Keratinocyte (primary cell): ENCODE data around the gene ZFYVE28. TPM values are rescaled to one million over a fixed set of nuclear protein-coding genes. Genes with fewer than 3 reads are reported as not detected.

Experiments
- DNase-seq: peaks from one replicate; pipeline ENCODE4 v3.0.0-alpha.2; 2011; ENCODE audit warnings: low read depth, missing footprints, low spot score
- FAIRE-seq: peaks from 2 replicates; lab custom pipeline; 2011; peaks lifted over from hg19 to GRCh38; lab: Jason Lieb, UNC
- H2AFZ ChIP-seq: 2 replicates; pipeline ENCODE4 v1.6.0; 2012; ENCODE audit warnings: low read length, control low read depth, inconsistent platforms; ENCODE audit not compliant: control insufficient read depth
- H3K27ac ChIP-seq: 2 replicates; pipeline ENCODE4 v1.5.1; 2011; ENCODE audit warnings: low read length; ENCODE audit not compliant: control insufficient read depth, insufficient read depth
- H3K27me3 ChIP-seq: 3 replicates; pipeline ENCODE4 v1.6.0; 2011; ENCODE audit warnings: low read length; ENCODE audit not compliant: control insufficient read depth, insufficient read depth; ENCODE audit errors: extremely low read depth
- H3K36me3 ChIP-seq, 2 experiments: 2 replicates in 1 of 2; 3 replicates in 1 of 2; pipeline ENCODE4 v1.5.1; 2011; ENCODE audit warnings: low read length in 2 of 2, mild to moderate bottlenecking in 1 of 2; ENCODE audit not compliant: control insufficient read depth in 2 of 2, insufficient read depth in 2 of 2; ENCODE audit errors: extremely low read depth in 1 of 2
- H3K4me1 ChIP-seq: 3 replicates; pipeline ENCODE4 v1.5.1; 2011; ENCODE audit warnings: low read length; ENCODE audit not compliant: control insufficient read depth, insufficient read depth; ENCODE audit errors: extremely low read depth
- H3K4me2 ChIP-seq: 3 replicates; pipeline ENCODE4 v1.6.0; 2011; ENCODE audit warnings: low read depth, low read length; ENCODE audit not compliant: control insufficient read depth, insufficient read depth; ENCODE audit errors: extremely low read depth
- H3K4me3 ChIP-seq, 3 experiments: fragments of 200-600 bp in 1 of 3; sonication (generic) in 1 of 3; 2 replicates in 2 of 3; 3 replicates in 1 of 3; pipeline ENCODE4 v1.5.1; 2011 to 2016; ENCODE audit warnings: low read length in 3 of 3, mild to moderate bottlenecking in 3 of 3, control low read depth in 2 of 3, inconsistent platforms in 1 of 3, low read depth in 1 of 3, mixed read lengths in 1 of 3, mixed run types in 1 of 3, moderate library complexity in 1 of 3; ENCODE audit not compliant: control insufficient read depth in 2 of 3, insufficient read depth in 2 of 3; ENCODE audit errors: extremely low read depth in 1 of 3
- H3K79me2 ChIP-seq: 2 replicates; pipeline ENCODE4 v1.6.0; 2012; ENCODE audit warnings: low read length; ENCODE audit not compliant: control insufficient read depth, insufficient read depth
- H3K9ac ChIP-seq: 3 replicates; pipeline ENCODE4 v1.6.0; 2011; ENCODE audit warnings: low read length; ENCODE audit not compliant: control insufficient read depth, insufficient read depth; ENCODE audit errors: extremely low read depth
- H3K9me1 ChIP-seq: 3 replicates; pipeline ENCODE4 v1.6.0; 2011; ENCODE audit warnings: low read length; ENCODE audit not compliant: control insufficient read depth, insufficient read depth; ENCODE audit errors: extremely low read depth
- H3K9me3 ChIP-seq: 2 replicates; pipeline ENCODE4 v1.5.1; 2012; ENCODE audit warnings: low read depth, low read length; ENCODE audit not compliant: control insufficient read depth
- H4K20me1 ChIP-seq: 3 replicates; pipeline ENCODE4 v1.6.0; 2011; ENCODE audit warnings: low read length; ENCODE audit not compliant: control insufficient read depth, insufficient read depth; ENCODE audit errors: extremely low read depth
- CTCF ChIP-seq, 3 experiments: IDR thresholded peaks in 1 of 3; conservative IDR thresholded peaks in 1 of 3; optimal IDR thresholded peaks in 1 of 3; 2 replicates in 2 of 3; 3 replicates in 1 of 3; pipeline versions ENCODE3 to v1.5.1; 2011; ENCODE audit warnings: low read length in 3 of 3, mild to moderate bottlenecking in 3 of 3, moderate library complexity in 2 of 3, control low read depth in 1 of 3, inconsistent platforms in 1 of 3; ENCODE audit not compliant: insufficient read depth in 2 of 3; ENCODE audit errors: extremely low read depth in 1 of 3
- EZH2 ChIP-seq: IDR thresholded peaks from one replicate; pipeline ENCODE4 v1.6.1; 2012; ENCODE audit warnings: inconsistent platforms, mild to moderate bottlenecking, low read length, moderate library complexity
- dilution Hi-C: fragments of 300-500 bp; cut with MboI; formaldehyde crosslinking; loops from one replicate; pipeline ENCODE4 v1.7.0; 2020; ENCODE audit warnings: low sequenced_read_pairs; ENCODE audit not compliant: extremely low pct_ligation_motif_present
- polyA plus RNA-seq, 5 experiments: library from polyadenylated mRNA; depleted of rRNA in 3 of 5; stranded (reverse) in 3 of 5; stranded (forward) in 1 of 5; unstranded in 1 of 5; fragments of >200 nt; gene quantifications; 1 replicate in 1 of 5; 2 replicates in 3 of 5; 3 replicates in 1 of 5; pipeline versions ENCODE4 v1.2.1 to v1.2.3, GENCODE V29; 2011 to 2012; ENCODE audit warnings: missing spikeins in 2 of 5, low read depth in 1 of 5, low replicate concordance in 1 of 5

Gene ZFYVE28
- polyA plus RNA-seq, 1 donor (not counting 4 experiments of a cell fraction or from before 2014, with no cell fraction given): 0.33 TPM

- H3K4me3 ChIP-seq: no peak overlapping the region
- H3K9ac ChIP-seq: no peak overlapping the region
- H3K4me2 ChIP-seq: no peak overlapping the region
- H3K9me3 ChIP-seq: no peaks in the 10 kb centered on the region
- no peak overlapping the region for H2AFZ ChIP-seq
- dilution Hi-C loops: no loop called here
- no peak overlapping the region for H3K27ac ChIP-seq
- no peaks in the 10 kb centered on the region for H3K9me1 ChIP-seq
- no peak for DNase-seq
- no peaks in the 10 kb centered on the region for H4K20me1 ChIP-seq
- TF ChIP-seq CTCF (optimal IDR thresholded peaks at IDR 0.05 in 1 of 3, IDR thresholded peaks at IDR 0.05 in 1 of 3, conservative IDR thresholded peaks at IDR 0.05 in 1 of 3; ENCODE audit: extremely low read depth in 1 of 3, insufficient read depth in 2 of 3, low read length in 3 of 3): no peak
- TF ChIP-seq EZH2: no peak
- no peaks in the 10 kb centered on the region for H3K4me1 ChIP-seq
- H3K79me2 ChIP-seq: no peaks in the 10 kb centered on the region
- H3K27me3 ChIP-seq: peaks cover 30% of the 10 kb centered on the region
- no peak for FAIRE-seq
- no peaks in the 10 kb centered on the region for H3K36me3 ChIP-seq
Observed at GRCh38 chr4:2457481-2458295, 39.2 kb upstream of the ZFYVE28 start.

GRCh38 chr4:2451821-2452785 is 33.7 kb upstream of the ZFYVE28 start:
- Histone ChIP-seq H3K4me2 (no peak overlapping the region), H3K36me3 (no peaks in the 10 kb centered on the region), H3K27me3 (peaks cover 11% of the 10 kb centered on the region), H3K9ac (no peak overlapping the region), H3K9me3 (no peaks in the 10 kb centered on the region), H3K4me1 (no peaks in the 10 kb centered on the region), H4K20me1 (no peaks in the 10 kb centered on the region), H3K27ac (no peak overlapping the region), H3K9me1 (no peaks in the 10 kb centered on the region), H3K4me3 (no peak overlapping the region), H3K79me2 (no peaks in the 10 kb centered on the region), H2AFZ (no peak overlapping the region)
- no peak for TF ChIP-seq CTCF (optimal IDR thresholded peaks at IDR 0.05 in 1 of 3, IDR thresholded peaks at IDR 0.05 in 1 of 3, conservative IDR thresholded peaks at IDR 0.05 in 1 of 3; ENCODE audit: extremely low read depth in 1 of 3, insufficient read depth in 2 of 3, low read length in 3 of 3)
- TF ChIP-seq EZH2: no peak
- dilution Hi-C loops: no loop called here
- DNase-seq (no peak), FAIRE-seq (no peak)
